ENCODE results near the gene LYPD3.

LYPD3 gene

GRCh38 chr19:43479226-43479625, 13.8 kb upstream of the LYPD3 start:
- TF ChIP-seq CTCF (IDR thresholded peaks at IDR 0.05; ENCODE audit: low read length, missing control alignments): no peak
- DNase-seq (ENCODE audit: low read depth): no peak
- no peak overlapping the region for H3K4me3 ChIP-seq (replicated peaks; ENCODE audit: low read depth, low read length)

GRCh38 chr19:43478323-43478722, 12.9 kb upstream of the LYPD3 start:
- DNase-seq (ENCODE audit: low read depth): no peak
- no peak for TF ChIP-seq CTCF (IDR thresholded peaks at IDR 0.05; ENCODE audit: low read length, missing control alignments)
- no peak overlapping the region for H3K4me3 ChIP-seq (replicated peaks; ENCODE audit: low read depth, low read length)

- DNase-seq (ENCODE audit: low read depth): peak; percentile 73
- TF ChIP-seq CTCF (IDR thresholded peaks at IDR 0.05; ENCODE audit: low read length, missing control alignments): no peak
- H3K4me3 ChIP-seq (replicated peaks; ENCODE audit: low read depth, low read length): no peak overlapping the region
Measured at GRCh38 chr19:43476606-43477005, 11.2 kb upstream of the LYPD3 start.

- DNase-seq (ENCODE audit: low read depth): peak; percentile 93
- peak overlapping the region; percentile 40 for H3K4me3 ChIP-seq (replicated peaks; ENCODE audit: low read depth, low read length)
- no peak for TF ChIP-seq CTCF (IDR thresholded peaks at IDR 0.05; ENCODE audit: low read length, missing control alignments)
Measured at GRCh38 chr19:43474986-43475705, 9.7 kb upstream of the LYPD3 start.

GRCh38 chr19:43474487-43474886, 9.1 kb upstream of the LYPD3 start:
- no peak for TF ChIP-seq CTCF (IDR thresholded peaks at IDR 0.05; ENCODE audit: low read length, missing control alignments)
- H3K4me3 ChIP-seq (replicated peaks; ENCODE audit: low read depth, low read length): no peak overlapping the region
- DNase-seq (ENCODE audit: low read depth): no peak

- no peak overlapping the region for H3K4me3 ChIP-seq (replicated peaks; ENCODE audit: low read depth, low read length)
- TF ChIP-seq CTCF (IDR thresholded peaks at IDR 0.05; ENCODE audit: low read length, missing control alignments): no peak
- no peak for DNase-seq (ENCODE audit: low read depth)
Measured at GRCh38 chr19:43471091-43471490, 5.7 kb upstream of the LYPD3 start.

GRCh38 chr19:43470288-43470687, 4.9 kb upstream of the LYPD3 start:
- TF ChIP-seq CTCF (IDR thresholded peaks at IDR 0.05; ENCODE audit: low read length, missing control alignments): no peak
- DNase-seq (ENCODE audit: low read depth): no peak
- H3K4me3 ChIP-seq (replicated peaks; ENCODE audit: low read depth, low read length): no peak overlapping the region

All from fibroblast of pulmonary artery (primary cell).